NK-92 treated with Interleukin-12 subunit alpha and Interleukin-12 subunit beta, amount 100 ng/mL, for 24 hours (cell line): ENCODE data around the gene CD28.
"Not testable (repeated sequence)": the region's sequence is repeated elsewhere in the genome, so short reads cannot be mapped to it uniquely, and the experiment has no call there.

Source experiments
- DNase-seq: peaks from one replicate; lab custom pipeline; 2025; lab: John Stamatoyannopoulos, UW

The CD28 gene

DNA sequence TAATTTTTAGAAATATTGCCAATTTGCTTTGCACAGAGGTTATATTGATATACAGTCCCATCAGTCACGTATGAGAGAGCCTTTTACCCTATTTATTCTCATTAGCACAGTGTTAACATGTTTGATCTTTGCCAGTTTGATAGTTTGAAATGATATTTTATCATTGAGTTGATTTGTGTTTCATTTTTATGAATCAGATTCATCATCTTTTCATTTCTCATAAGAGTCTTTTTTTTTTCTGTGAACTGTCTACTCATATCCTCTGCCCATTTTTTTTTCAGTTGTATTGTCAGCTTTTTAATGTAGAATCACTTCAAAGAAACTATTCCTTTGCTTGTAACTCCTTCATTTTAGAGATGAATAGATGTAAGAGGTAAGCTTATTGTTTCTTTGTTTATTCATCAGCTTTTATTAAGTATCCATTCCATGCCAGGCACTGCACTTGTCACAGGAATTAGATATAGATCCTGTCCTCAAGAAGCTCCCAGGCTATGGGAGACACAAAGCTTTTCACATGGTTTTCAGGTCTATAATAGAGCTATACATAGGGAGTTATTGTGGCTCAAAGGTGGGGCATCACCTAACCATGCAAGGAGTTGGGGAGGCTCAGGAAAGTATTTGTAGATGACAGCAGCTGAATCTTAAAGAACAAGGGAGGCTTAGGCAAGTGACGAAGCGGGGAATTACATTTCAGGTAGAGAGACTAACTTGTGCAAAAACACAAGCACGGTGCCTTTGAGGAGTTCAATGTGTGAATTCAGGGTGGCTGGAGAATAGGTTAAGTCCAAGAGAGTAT, 42.1 kb downstream of the CD28 start:
- no peak for DNase-seq

DNA sequence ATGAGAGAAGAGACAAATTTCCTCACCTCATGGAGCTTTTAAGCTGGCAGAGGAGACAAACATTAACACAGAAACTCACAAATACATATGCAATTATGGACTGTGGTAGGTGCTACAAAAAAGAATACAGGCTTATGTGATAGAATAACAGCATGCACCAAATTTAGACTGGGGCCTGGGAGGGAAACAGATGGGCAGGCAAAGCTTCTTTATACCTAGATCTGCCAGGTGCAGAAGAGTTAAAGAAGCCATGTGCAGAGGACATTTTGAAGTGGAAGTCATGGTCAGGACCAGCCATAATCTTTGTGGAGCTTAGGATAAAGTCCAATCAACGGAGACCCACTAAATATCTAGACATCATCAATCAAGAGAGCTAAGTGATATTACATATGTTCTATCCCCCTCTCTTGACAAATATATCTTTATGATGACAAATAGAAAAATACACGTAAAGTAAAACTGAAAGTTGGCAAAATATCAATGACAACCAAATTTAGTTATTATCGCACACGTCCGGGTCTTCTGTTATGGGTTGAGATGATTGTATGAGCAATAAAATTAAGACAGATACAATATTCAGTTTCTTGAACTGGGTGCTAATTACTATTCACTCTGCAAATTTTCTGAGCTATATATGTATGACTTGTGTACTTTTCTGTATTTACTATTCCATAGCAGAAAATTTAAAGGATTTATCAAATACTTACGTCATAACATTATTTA, 44.1 kb downstream of the CD28 start:
- no peak for DNase-seq

DNA sequence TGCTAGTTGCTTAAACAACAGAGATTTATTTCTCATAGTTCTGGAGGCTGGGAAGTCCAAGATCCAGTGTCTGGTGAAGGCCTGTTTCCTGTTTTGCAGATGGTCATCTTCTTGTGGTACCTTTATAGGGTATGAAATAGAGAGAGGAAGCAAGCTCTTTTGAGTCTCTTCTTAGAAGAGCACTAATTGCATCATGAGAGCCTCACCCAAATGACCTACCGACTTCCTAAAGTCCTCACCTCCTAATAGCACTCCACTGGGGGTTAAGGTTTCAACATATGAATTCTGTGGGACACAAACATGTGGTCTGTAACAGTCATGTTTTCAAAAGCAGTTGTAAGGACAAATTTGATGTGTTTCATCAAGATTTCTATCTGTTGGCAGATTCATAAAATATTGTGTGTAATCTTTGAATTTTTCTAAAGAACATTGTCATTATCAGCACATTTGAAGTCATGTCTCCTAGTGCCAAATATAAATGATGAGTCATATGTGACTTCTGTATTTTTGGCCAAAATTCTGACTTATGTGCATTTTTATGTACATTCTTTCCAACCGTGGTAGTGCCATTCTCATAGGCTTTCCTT, 45.3 kb downstream of the CD28 start:
- DNase-seq = no peak

DNA sequence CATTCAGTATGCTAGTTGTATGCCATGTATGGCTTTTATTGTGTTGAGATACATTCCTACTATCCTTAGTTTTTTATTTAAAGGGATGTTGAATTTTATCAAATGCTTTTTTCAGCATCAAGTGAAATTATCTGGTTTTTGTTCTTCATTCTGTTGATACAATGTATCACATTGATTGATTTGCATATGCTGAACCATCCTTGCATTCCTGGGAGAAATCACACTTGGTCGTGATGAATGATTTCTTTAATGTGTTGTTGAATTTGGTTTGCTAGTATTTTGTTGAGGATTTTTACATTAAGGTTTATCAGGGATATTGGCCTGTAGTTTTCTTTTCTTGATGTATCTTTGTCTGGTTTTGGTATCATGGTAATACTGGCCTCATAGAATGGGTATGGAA, 49.7 kb downstream of the CD28 start:
- no peak for DNase-seq

DNA sequence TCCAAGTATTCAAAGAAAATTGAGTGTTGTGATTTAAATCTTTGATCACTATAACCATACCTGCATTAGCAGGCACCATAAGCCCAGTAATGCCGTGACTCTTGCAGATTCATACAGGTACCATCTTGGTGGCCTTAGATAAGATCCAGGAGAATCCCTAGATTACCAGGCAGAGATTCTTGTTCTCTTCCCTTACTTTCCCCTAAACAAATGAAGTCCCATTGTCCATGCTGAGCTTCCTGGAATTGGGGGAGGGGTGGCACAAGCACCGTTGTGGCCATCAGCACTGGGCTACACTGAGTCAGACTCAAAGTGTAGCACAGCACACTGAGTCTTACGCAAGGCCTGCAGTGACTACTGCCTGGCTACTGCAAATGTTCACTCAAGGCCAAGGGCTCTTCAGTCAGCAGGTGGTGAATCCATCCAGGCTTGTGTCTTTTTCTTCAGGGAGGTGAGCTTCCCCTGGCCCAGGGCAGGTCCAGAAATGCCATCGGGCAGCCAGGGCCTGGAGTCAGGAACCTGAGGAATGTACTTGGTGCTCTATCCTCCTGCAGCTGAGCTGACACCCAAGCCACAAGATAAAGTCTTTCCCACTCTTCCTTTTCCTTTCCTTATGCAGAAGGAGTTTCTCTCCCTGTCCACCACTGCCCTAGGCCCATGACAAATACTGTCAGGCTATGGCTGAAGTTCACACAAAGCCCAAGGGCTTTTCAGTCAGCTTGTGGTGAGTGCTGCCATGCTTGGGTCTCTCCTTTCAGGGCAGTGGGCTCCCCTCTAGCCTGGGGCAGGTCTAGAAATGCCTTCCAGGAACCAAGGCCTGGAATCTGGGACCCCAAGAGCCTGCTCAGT, 52.6 kb downstream of the CD28 start:
- peak; percentile 42 for DNase-seq

DNA sequence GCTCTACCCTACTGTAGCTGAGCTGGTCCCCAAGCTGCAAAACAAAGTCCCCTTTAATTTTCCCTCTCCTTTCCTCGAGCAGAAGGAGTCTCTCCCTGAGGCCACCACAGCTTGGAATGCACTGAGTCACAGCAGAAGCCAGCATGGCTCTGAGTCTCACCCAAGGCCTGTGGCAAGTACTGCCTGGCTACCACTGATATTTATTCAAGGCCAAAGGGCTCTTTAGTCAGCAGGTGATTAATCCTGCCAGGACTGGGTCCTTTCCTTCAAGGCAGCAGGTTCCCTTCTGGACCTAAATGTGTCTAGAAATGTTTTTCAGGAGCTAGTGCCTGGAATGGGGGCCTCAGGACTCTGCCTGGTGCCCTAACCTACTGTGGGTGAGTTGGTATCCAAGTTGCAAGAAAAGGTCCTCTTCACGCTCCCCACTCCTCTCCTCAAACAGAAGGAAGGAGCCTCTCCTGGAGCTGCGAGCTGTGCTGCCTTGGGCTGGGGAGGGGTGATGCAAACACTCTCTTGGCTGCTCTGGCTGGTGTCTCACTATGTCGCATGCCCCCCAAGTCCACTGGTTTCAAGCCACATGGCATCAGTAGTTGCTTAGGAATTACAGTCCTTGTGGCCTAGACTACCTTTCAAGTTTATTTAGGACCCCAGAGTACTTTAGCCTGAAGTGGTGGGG, 53.4 kb downstream of the CD28 start:
- DNase-seq = no peak

DNA sequence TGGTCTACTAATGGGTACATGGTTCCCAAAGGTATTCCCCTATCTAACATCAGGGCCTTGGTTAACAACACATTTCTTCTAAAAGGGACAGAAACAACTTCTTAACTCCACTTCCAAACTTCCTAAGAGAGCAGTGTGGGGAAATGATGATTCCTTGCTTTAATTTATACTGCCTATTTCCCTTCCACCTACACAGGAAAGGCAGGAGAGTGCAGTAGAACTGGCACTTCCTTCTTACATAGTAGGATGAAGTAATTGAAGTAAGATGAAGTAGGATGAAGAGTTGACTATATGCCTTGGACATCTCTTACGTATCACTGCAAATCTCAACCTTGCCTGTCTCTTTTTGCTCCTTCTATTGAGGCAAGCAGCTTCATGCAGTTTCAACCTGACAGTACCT, 54.7 kb downstream of the CD28 start:
- no peak for DNase-seq

DNA sequence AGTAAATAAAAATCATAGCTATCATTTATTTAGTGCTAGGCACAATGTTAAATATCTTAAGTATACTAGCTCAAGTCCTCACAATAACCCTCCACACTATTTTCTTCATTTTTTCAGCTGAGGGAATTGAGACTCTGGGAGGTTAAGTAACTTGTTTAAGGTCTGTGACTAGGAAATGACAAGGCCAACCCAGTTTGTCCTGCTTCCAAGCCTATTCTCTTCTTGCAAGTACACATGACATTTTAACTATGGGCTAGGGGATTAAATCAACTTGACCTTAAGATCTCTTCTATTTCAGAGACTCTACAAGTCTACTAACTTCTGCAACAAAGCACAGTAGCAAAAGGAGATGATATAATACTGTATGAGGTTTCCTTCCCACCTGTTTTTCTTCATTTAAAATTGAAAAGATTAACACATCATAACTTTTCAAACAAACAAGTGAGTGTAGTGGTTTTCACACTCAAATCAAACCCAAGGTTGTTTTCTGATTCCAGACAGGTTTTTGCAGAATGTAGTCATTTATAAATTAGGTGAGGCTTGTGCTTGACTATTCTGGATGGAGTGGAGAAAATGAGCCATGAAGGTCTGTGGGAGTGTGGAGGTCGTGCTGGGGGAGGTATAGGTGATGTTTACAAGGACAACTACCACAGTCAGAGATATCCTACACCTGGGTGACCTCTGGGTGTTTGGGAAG, 57.0 kb downstream of the CD28 start:
- DNase-seq = no peak

DNA sequence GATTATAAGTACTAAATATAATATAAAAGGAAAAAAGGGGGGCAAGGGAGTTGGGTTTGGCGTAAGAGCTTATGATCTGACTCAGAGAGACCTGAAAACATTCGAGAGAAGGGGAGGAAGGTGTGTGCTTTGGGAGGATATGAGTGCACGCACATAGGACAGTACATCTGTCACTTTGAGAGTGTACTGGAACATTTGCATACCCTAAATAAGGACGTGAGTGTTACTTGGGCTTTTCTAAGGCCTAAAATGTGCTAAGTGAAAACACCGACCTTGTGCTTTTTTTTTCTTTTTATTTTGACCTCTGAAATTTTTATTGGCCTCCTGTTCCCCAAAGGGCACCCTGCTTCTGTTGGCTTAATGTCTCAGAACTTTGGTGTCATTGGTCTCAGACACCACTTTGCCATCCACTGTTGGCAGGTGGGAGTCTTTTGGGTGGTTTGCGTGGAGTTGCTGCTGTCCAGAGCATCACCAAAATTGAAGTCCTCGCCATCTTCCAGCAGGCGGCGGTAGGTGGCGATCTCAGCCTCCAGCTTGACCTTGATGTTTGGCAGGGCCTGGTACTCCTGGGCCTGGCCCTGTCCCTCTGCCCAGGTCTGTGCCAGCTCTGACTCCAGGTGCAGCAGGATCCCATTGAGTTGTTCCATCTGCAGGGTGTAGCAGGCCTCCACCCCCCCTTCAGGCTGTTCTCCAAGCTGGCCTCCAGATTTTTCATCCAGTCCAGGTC, 57.7 kb downstream of the CD28 start:
- DNase-seq = no peak

DNA sequence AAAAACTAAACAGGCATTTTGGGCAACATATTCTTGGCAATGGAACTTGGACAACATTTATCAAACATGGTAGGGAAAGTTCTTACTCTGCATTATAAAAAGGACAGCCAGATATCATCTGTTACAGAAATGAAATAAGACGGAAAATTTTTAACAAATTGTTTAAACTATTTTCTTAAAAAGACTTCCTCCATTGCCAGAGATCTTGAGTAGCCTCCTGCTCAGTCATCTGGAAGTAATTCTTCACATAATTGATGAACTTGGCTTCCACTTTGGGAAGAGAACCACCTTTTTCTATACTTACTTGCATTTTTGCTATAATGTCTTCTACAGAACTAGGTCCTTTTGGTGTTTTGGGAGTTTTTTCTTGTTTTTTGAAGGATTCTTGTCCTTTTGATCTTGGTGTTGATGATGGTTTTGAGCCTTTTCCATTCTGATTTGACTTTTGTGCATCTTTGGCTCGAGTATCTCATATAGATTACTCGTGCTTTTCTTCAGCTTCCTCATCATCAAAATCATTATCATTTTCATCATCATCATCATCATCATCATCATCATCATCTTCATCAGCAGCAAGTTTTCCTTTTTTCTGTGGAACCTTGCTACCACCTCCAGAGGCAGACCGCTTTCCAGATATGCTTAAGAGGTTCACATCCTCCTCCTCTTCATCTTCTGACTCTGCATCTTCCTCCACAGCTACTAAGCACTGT, 66.2 kb downstream of the CD28 start:
- DNase-seq = no peak

DNA sequence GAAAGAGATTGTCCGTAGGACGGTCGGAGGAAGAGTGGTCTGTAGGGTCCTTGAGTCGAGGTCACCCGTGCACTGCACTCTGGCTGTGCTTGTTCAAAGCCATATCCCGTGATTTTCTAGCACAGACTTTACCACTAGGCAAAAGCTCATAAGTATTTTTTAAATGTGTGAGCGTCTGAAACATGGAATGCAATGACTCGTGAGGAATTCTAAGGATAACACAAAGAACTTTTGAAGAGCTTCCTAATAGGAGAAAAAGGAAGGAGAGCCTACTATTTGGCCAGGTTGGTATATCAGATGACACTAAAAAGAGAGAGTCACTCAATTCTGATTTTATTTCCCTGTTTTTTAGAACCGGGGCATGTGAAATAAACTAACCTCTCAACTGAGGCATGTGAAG, 68.3 kb downstream of the CD28 start:
- no peak for DNase-seq

DNA sequence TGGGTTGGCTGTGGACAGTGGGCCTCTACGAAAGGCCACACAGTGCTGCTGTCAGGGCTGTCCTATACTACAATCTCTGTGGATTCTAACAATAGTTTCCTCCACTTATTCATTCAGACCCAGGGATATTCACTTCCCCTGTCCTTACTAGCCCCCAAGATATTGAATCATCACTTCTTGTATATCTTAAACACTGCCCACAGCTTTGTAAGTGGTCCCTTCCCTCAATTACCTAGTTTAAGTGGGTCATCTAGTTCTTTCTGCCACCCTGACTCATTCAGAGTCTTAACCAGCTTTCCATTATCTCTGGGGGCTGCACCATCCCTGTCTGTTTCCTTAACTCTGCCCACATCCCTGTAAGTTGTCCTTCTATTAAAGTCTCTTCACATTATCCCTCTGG, 69.2 kb downstream of the CD28 start:
- no peak for DNase-seq

DNA sequence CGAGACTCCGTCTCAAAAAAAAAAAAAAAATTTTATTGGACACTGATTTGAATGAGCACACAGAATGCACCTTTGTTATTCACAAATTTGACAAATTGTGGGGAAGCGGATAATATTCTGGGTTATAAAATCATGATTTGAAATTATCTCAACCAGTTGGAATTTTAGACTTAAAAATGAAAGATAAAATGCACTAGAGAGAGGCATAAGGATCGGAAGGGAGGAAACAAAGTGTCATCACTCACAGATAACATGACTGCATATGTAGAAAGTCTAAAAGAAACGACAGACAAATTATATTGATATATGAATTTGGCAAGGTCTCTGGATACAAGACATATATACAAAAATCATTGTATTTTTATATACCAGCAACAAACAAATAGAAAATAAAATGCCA, 70.6 kb downstream of the CD28 start:
- no peak for DNase-seq

DNA sequence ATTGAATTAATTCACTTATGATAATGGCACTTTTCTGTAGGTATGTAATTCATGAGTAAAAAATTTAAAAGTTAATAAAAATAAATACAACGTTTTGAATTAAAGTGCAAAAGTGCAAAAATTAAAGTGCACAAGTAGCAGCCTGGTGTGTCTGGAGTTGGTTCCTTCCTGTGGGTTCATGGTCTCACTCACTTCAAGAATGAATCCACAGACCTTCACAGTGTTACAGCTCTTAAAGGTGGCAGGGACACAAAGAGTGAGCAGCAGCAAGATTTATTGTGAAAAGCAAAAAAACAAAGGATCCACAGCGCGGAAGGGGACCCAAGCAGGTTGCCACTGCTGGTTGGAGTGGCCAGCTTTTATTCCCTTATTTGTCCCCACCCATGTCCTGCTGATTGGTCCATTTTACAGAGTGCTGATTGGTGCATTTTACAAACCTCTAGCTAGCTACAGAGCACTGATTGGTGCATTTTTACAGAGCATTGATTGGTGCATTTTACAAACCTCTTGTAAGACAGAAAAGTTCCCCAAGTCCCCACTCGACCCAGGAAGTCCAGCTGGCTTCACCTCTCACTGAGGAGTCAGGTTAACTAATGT, 73.1 kb downstream of the CD28 start:
- DNase-seq = not testable (repeated sequence)

DNA sequence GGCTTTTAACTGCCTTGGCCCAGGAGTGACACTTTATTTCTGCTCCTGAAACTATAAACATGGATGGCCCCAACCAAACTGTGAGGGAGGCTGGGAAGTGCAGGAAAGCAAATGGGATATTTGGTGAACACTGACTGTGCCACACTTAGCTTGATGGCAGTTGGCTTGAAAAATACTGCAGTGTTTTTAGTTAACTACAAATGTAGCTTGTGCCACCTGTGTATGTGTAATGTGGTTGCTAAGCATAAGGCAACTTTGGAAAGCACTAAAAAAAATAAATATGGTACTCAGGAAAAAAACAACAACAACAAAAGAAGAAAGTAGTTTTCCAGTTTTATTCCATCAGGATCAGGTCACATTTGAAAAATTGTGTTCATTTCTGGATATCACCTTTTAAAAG, 73.8 kb downstream of the CD28 start:
- no peak for DNase-seq

DNA sequence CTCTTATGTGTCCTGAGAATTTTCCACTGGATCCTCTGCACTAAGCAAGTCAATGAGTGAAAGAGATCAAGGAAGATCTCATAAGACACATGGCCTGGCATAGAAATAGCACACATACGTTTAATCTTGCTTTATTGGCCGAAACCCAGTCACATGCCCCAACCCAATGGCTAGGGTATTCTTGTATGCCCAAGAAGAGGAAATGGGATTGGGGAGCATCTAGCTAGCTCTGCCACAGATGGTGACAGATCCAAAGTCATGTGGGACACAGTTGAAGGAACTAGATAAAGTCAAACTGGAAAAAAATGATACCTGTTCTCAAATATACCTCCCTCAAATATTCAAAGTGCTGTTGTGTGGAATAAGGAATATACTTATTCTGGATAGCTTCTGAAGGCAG, 74.7 kb downstream of the CD28 start:
- no peak for DNase-seq

DNA sequence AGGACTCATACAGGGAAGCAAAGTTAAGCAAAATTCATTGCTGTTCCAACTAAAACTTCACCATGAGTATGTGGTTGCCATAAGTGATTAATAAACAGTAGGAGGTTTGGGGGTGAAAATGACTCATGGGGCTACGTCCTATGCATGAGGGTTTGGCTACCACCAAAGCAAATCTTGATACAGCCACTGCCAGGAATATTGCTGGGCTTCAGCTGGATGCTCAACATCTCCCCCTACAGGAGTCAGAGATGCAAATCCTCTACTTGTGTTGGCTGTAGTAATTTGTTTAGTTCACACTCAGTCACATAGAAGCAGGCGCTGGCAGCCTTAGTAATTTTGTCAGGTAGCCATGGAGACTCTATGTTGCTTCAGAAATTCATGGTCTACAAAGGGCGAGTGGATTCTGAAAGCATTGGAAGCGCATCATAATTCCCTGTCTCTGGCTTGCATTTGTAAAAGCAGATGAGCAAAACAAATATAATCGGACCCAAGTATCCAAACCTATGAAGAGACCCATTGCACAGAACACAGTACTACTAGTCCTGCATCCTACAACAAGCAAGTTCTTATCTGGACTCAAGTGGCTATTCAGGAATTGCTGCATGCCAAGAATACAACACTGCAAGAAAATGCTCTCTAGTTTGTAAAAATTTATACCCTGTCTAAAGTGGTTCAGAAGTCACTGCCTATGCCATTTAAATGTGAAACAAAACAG, 76.0 kb downstream of the CD28 start:
- peak; percentile 49 for DNase-seq

DNA sequence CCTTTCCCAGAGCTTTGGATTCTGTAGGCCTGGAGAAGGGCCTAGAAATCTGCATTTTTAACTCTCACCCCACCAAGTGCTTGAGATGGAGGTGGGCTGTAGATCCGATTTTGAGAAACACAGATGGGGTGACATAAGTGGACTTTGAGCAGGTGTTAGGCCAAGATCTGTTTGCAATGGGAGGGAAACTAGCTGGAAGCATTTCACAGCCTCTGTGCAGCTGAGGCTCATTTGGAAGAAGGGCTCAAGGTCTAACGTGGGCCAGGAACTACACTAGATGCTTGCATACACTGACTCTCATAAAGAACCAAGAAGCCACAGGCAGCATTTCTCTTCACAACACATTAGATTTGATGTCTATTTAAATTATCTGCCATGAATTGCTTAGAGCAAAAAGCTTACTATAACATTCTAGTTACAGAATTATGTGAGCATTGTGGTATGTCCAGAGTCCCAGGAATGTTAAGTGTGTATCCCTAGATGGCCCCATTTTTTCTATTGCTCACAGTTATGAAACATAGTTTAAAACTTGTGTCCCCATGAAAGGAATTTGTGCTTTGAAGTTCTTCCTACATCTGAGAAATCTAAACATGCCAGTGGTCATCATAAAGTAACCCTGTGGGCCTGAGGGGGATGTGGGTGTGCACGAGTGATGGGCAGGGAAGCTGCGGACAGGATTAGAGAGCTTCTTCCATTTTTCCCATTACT, 77.2 kb downstream of the CD28 start:
- DNase-seq = no peak
